HAP-1 (cell line): ENCODE results near the gene PLEK.

Experiments
- DNase-seq, 2 experiments: peaks; one replicate each; pipeline ENCODE4 v3.0.0-alpha.2; 2016 to 2020; ENCODE audit warnings: low spot score in 2 of 2
- H3K27me3 ChIP-seq: fragments of 250-450 bp; sonication (Bioruptor Pico); 2 replicates; pipeline ENCODE4 v1.5.1; 2020; ENCODE audit warnings: low read depth, mild to moderate bottlenecking, moderate library complexity
- H3K36me3 ChIP-seq: fragments of 250-450 bp; sonication (Bioruptor Pico); replicated peaks from 2 replicates; pipeline ENCODE4 v1.5.1; 2020; ENCODE audit warnings: mild to moderate bottlenecking
- H3K4me1 ChIP-seq: fragments of 250-450 bp; sonication (Bioruptor Pico); 2 replicates; pipeline ENCODE4 v1.5.1; 2020; ENCODE audit warnings: mild to moderate bottlenecking
- H3K4me3 ChIP-seq: fragments of 250-450 bp; sonication (Bioruptor Pico); 2 replicates; pipeline ENCODE4 v1.5.1; 2020; ENCODE audit warnings: mild to moderate bottlenecking, moderate library complexity
- H3K9me3 ChIP-seq: fragments of 250-450 bp; sonication (Bioruptor Pico); 2 replicates; pipeline ENCODE4 v1.5.1; 2020; ENCODE audit warnings: mild to moderate bottlenecking, moderate library complexity
- in situ Hi-C: fragments of 300-500 bp; cut with MboI; formaldehyde crosslinking; loops from 3 replicates; pipeline ENCODE4 v1.14.3; 2020; ENCODE audit warnings: low sequenced_read_pairs, inconsistent platforms, mixed read lengths

The PLEK gene

GRCh38 chr2:68383778-68384177 is 18.7 kb downstream of the PLEK start:
- Histone ChIP-seq H3K4me1 (no peaks in the 10 kb centered on the region), H3K36me3 (no peaks in the 10 kb centered on the region)

GRCh38 chr2:68384485-68385107 is 19.5 kb downstream of the PLEK start:
- H3K4me1 ChIP-seq: no peaks in the 10 kb centered on the region
- DNase-seq: no peak
- in situ Hi-C loops: no loop called here
- no peak overlapping the region for H3K4me3 ChIP-seq
- peaks cover 33% of the 10 kb centered on the region for H3K27me3 ChIP-seq
- H3K9me3 ChIP-seq: no peaks in the 10 kb centered on the region
- no peaks in the 10 kb centered on the region for H3K36me3 ChIP-seq

More at GRCh38 chr2:68383778-68384177, 18.7 kb downstream of the PLEK start:
- Histone ChIP-seq H3K4me3 (no peak overlapping the region), H3K27me3 (peaks cover 31% of the 10 kb centered on the region), H3K9me3 (no peaks in the 10 kb centered on the region)
- in situ Hi-C loops: no loop called here
- DNase-seq: no peak

GRCh38 chr2:68385220-68385906 is 20.3 kb downstream of the PLEK start:
- no peaks in the 10 kb centered on the region for H3K36me3 ChIP-seq
- no peaks in the 10 kb centered on the region for H3K9me3 ChIP-seq
- peaks cover 7% of the 10 kb centered on the region; the same call in 1 of the 2 replicates for H3K4me1 ChIP-seq
- in situ Hi-C loops: no loop called here
- no peak overlapping the region for H3K4me3 ChIP-seq
- no peak for DNase-seq
- peaks cover 30% of the 10 kb centered on the region for H3K27me3 ChIP-seq

GRCh38 chr2:68385907-68386287 is 20.8 kb downstream of the PLEK start:
- H3K36me3 ChIP-seq: no peaks in the 10 kb centered on the region
- no peak overlapping the region for H3K4me3 ChIP-seq
- H3K27me3 ChIP-seq: peaks cover 30% of the 10 kb centered on the region
- peaks cover 9% of the 10 kb centered on the region for H3K4me1 ChIP-seq
- no peak for DNase-seq
- H3K9me3 ChIP-seq: no peaks in the 10 kb centered on the region
- in situ Hi-C loops: no loop called here

DNA sequence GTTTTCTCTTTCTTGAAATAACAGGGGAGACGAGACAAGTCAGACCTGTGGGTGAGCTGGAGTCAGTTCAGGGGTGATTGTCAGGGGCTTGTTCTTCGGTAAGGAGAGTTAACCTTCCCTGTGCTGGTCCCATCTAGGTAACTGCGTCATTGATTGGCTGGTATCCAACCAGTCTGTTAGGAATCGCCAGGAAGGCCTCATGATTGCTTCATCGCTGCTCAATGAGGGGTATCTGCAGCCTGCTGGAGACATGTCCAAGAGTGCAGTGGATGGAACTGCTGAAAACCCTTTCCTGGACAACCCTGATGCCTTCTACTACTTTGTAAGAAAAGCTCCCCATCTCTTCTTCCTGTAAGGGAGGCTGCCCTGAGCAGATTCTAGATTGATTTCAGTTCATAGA is 21.3 kb downstream of the PLEK start:
- in situ Hi-C loops: no loop called here
- Histone ChIP-seq H3K9me3 (no peaks in the 10 kb centered on the region), H3K4me1 (peaks cover 11% of the 10 kb centered on the region), H3K27me3 (peaks cover 26% of the 10 kb centered on the region), H3K36me3 (no peaks in the 10 kb centered on the region), H3K4me3 (no peak overlapping the region)
- no peak for DNase-seq

GRCh38 chr2:68387408-68388350 is 22.6 kb downstream of the PLEK start:
- no peak for DNase-seq
- Histone ChIP-seq H3K9me3 (no peaks in the 10 kb centered on the region), H3K27me3 (peaks cover 35% of the 10 kb centered on the region), H3K36me3 (no peaks in the 10 kb centered on the region), H3K4me1 (peaks cover 11% of the 10 kb centered on the region), H3K4me3 (no peak overlapping the region)
- in situ Hi-C loops: no loop called here

GRCh38 chr2:68388358-68388757 is 23.3 kb downstream of the PLEK start:
- H3K9me3 ChIP-seq: no peaks in the 10 kb centered on the region
- in situ Hi-C loops: no loop called here
- H3K4me3 ChIP-seq: no peak overlapping the region
- DNase-seq: no peak
- no peaks in the 10 kb centered on the region for H3K36me3 ChIP-seq
- H3K4me1 ChIP-seq: peaks cover 11% of the 10 kb centered on the region
- peaks cover 38% of the 10 kb centered on the region for H3K27me3 ChIP-seq

GRCh38 chr2:68388772-68389171 is 23.7 kb downstream of the PLEK start:
- H3K36me3 ChIP-seq: no peaks in the 10 kb centered on the region
- no peak overlapping the region for H3K4me3 ChIP-seq
- in situ Hi-C loops: no loop called here
- peaks cover 41% of the 10 kb centered on the region for H3K27me3 ChIP-seq
- peaks cover 11% of the 10 kb centered on the region for H3K4me1 ChIP-seq
- no peaks in the 10 kb centered on the region for H3K9me3 ChIP-seq
- no peak for DNase-seq

DNA sequence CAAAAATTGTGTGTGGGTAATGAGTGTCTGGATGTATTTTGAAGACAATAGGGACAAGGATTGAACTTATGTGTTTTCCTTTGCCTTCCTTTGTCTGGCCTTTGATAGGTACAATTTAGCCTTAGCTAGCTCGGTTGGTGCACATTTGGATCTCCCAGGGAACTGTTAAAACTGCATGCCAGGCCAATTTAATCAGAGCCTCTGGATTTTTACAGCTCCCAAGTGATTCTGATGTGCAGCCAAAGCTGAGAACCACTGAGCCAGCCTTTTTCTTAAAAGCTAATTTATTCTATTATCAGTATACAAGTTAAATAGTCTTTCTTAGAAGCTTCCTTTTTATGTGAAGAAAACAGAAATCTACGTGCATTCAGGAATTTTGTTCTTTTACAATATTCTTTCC is 25.0 kb downstream of the PLEK start:
- no peaks in the 10 kb centered on the region for H3K36me3 ChIP-seq
- H3K27me3 ChIP-seq: peaks cover 48% of the 10 kb centered on the region
- H3K4me3 ChIP-seq: no peak overlapping the region
- peak in 1 of 2 experiments; percentile 22 for DNase-seq
- in situ Hi-C loops: no loop called here
- H3K4me1 ChIP-seq: peaks cover 11% of the 10 kb centered on the region
- H3K9me3 ChIP-seq: no peaks in the 10 kb centered on the region

- Histone ChIP-seq H3K36me3 (no peaks in the 10 kb centered on the region), H3K4me1 (peaks cover 11% of the 10 kb centered on the region), H3K4me3 (no peak overlapping the region), H3K27me3 (peaks cover 52% of the 10 kb centered on the region), H3K9me3 (no peaks in the 10 kb centered on the region)
- in situ Hi-C loops: no loop called here
- peak; percentile 41 to 86 for DNase-seq
Observed at GRCh38 chr2:68390586-68390985, 25.5 kb downstream of the PLEK start.

- in situ Hi-C loops: no loop called here
- no peak overlapping the region for H3K4me3 ChIP-seq
- no peaks in the 10 kb centered on the region for H3K36me3 ChIP-seq
- H3K9me3 ChIP-seq: no peaks in the 10 kb centered on the region
- no peak for DNase-seq
- peaks cover 52% of the 10 kb centered on the region for H3K27me3 ChIP-seq
- peaks cover 11% of the 10 kb centered on the region for H3K4me1 ChIP-seq
Observed at GRCh38 chr2:68391099-68391498, 26.0 kb downstream of the PLEK start.

GRCh38 chr2:68391869-68392268 is 26.8 kb downstream of the PLEK start:
- H3K36me3 ChIP-seq: no peaks in the 10 kb centered on the region
- DNase-seq: no peak
- in situ Hi-C loops: no loop called here
- peaks cover 11% of the 10 kb centered on the region for H3K4me1 ChIP-seq
- H3K27me3 ChIP-seq: peaks cover 52% of the 10 kb centered on the region
- H3K4me3 ChIP-seq: no peak overlapping the region
- H3K9me3 ChIP-seq: no peaks in the 10 kb centered on the region

DNA sequence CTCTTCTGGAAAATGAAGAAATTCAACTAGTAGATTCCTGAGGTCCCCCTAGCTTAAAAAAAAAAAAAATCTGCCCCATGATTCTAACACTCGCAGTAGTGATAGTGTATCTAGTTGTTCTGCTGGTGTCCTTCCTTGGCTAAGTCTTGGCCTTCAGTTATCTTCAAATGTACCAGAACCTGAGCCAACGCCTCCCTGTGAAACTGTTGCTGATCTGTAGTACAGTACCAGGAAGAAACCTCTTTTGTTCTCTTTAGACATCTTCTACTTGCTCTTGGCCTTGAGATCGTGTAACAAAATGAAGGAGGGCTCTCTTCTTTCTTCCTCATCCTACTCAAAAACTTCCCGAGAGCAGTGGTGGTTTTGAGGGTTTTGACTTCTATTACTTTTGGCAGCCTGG is 31.0 kb downstream of the PLEK start:
- no peak for DNase-seq
- H3K4me3 ChIP-seq: no peak overlapping the region
- in situ Hi-C loops: no loop called here
- 0 out of 2 replicates have a peak, but pooled peaks cover 2% of the 10 kb centered on the region for H3K9me3 ChIP-seq
- no peaks in the 10 kb centered on the region for H3K36me3 ChIP-seq
- no peaks in the 10 kb centered on the region for H3K4me1 ChIP-seq
- H3K27me3 ChIP-seq: peaks cover 37% of the 10 kb centered on the region
